Measurements from ENCODE around the gene CD14.
"Not testable (repeated sequence)": the region's sequence is repeated elsewhere in the genome, so short reads cannot be mapped to it uniquely, and the experiment has no call there.

CD14 gene

GRCh38 chr5:140596321-140596741 is 36.6 kb downstream of the CD14 start:
- no peak for DNase-seq (ENCODE audit: low read depth in 2 of 2, low spot score in 1 of 2)

GRCh38 chr5:140595538-140596300 is 37.3 kb downstream of the CD14 start:
- DNase-seq (ENCODE audit: low read depth in 2 of 2, low spot score in 1 of 2): no peak

- no peak for DNase-seq (ENCODE audit: low read depth in 2 of 2, low spot score in 1 of 2)
Observed at GRCh38 chr5:140594169-140594568, 38.8 kb downstream of the CD14 start.

- not testable (repeated sequence) for DNase-seq (ENCODE audit: low read depth in 2 of 2, low spot score in 1 of 2)
Observed at GRCh38 chr5:140593070-140593469, 39.9 kb downstream of the CD14 start.

- no peak for DNase-seq (ENCODE audit: low read depth in 2 of 2, low spot score in 1 of 2)
Observed at GRCh38 chr5:140591747-140592372, 41.1 kb downstream of the CD14 start.

- DNase-seq (ENCODE audit: low read depth in 2 of 2, low spot score in 1 of 2): no peak
Observed at GRCh38 chr5:140590861-140591260, 42.1 kb downstream of the CD14 start.

GRCh38 chr5:140588311-140589070 is 44.5 kb downstream of the CD14 start:
- DNase-seq (ENCODE audit: low read depth in 2 of 2, low spot score in 1 of 2): no peak

GRCh38 chr5:140587495-140587894 is 45.5 kb downstream of the CD14 start:
- no peak for DNase-seq (ENCODE audit: low read depth in 2 of 2, low spot score in 1 of 2)

All from stimulated activated CD8-positive, alpha-beta memory T cell treated with anti-CD3 and anti-CD28 coated beads, Interleukin-4, amount 100 ng/mL, for 1 hour (primary cell).